ENCODE measurements around the gene BCAP31. TPM values are rescaled to one million over a fixed set of nuclear protein-coding genes. Genes with fewer than 3 reads are reported as not detected.
"Not testable (repeated sequence)": the region's sequence is repeated elsewhere in the genome, so short reads cannot be mapped to it uniquely, and the experiment has no call there.

BCAP31 gene
- polyA plus RNA-seq, 1 experiment, result 222 TPM

GRCh38 chrX:153693216-153694086 is 30.7 kb downstream of the BCAP31 start:
- ChIA-PET POLR2A (no interaction called here), CTCF (no interaction called here)
- TF ChIP-seq CTCF (IDR thresholded peaks at IDR 0.05; ENCODE audit: insufficient read depth, low read depth, low read length), result no peak
- no peaks in the 10 kb centered on the region for H3K27me3 ChIP-seq (ENCODE audit: control insufficient read depth, insufficient read depth, low read length)
- peaks cover 2% of the 10 kb centered on the region; the same call in 1 of the 2 replicates for H3K36me3 ChIP-seq (ENCODE audit: control insufficient read depth, insufficient read depth, low read length)
- H3K4me3 ChIP-seq (ENCODE audit: low read depth, low read length), result no peak overlapping the region
- DNase-seq (ENCODE audit: low read depth), result no peak

- Histone ChIP-seq H3K4me3 (ENCODE audit: low read depth, low read length) (no peak overlapping the region), H3K27me3 (ENCODE audit: control insufficient read depth, insufficient read depth, low read length) (no peaks in the 10 kb centered on the region), H3K36me3 (ENCODE audit: control insufficient read depth, insufficient read depth, low read length) (peaks cover 2% of the 10 kb centered on the region; the same call in 1 of the 2 replicates)
- DNase-seq (ENCODE audit: low read depth), result no peak
- POLR2A ChIA-PET, result no interaction called here
- CTCF ChIA-PET, result no interaction called here
- TF ChIP-seq CTCF (IDR thresholded peaks at IDR 0.05; ENCODE audit: insufficient read depth, low read depth, low read length), result no peak
Measured at GRCh38 chrX:153692611-153693156, 31.5 kb downstream of the BCAP31 start.

GRCh38 chrX:153692003-153692402 is 32.2 kb downstream of the BCAP31 start:
- CTCF ChIA-PET, result no interaction called here
- Histone ChIP-seq H3K27me3 (ENCODE audit: control insufficient read depth, insufficient read depth, low read length) (no peaks in the 10 kb centered on the region), H3K4me3 (ENCODE audit: low read depth, low read length) (no peak overlapping the region), H3K36me3 (ENCODE audit: control insufficient read depth, insufficient read depth, low read length) (peaks cover 2% of the 10 kb centered on the region; the same call in 1 of the 2 replicates)
- no peak for TF ChIP-seq CTCF (IDR thresholded peaks at IDR 0.05; ENCODE audit: insufficient read depth, low read depth, low read length)
- POLR2A ChIA-PET, result no interaction called here
- no peak for DNase-seq (ENCODE audit: low read depth)

- POLR2A ChIA-PET, result not testable (repeated sequence)
Measured at GRCh38 chrX:153691032-153691827, 33.0 kb downstream of the BCAP31 start.

GRCh38 chrX:153690466-153690865 is 33.7 kb downstream of the BCAP31 start:
- no peaks in the 10 kb centered on the region for H3K27me3 ChIP-seq (ENCODE audit: control insufficient read depth, insufficient read depth, low read length)
- DNase-seq (ENCODE audit: low read depth), result no peak
- ChIA-PET POLR2A (no interaction called here), CTCF (no interaction called here)
- TF ChIP-seq CTCF (IDR thresholded peaks at IDR 0.05; ENCODE audit: insufficient read depth, low read depth, low read length), result no peak
- no peaks in the 10 kb centered on the region for H3K36me3 ChIP-seq (ENCODE audit: control insufficient read depth, insufficient read depth, low read length)
- no peak overlapping the region for H3K4me3 ChIP-seq (ENCODE audit: low read depth, low read length)

More at GRCh38 chrX:153691032-153691827, 33.0 kb downstream of the BCAP31 start:
- H3K27me3 ChIP-seq (ENCODE audit: control insufficient read depth, insufficient read depth, low read length); H3K36me3 ChIP-seq (ENCODE audit: control insufficient read depth, insufficient read depth, low read length); DNase-seq (ENCODE audit: low read depth); H3K4me3 ChIP-seq (ENCODE audit: low read depth, low read length); CTCF ChIA-PET: not testable (repeated sequence)
